ENCODE data around the gene SLCO3A1.

DNA sequence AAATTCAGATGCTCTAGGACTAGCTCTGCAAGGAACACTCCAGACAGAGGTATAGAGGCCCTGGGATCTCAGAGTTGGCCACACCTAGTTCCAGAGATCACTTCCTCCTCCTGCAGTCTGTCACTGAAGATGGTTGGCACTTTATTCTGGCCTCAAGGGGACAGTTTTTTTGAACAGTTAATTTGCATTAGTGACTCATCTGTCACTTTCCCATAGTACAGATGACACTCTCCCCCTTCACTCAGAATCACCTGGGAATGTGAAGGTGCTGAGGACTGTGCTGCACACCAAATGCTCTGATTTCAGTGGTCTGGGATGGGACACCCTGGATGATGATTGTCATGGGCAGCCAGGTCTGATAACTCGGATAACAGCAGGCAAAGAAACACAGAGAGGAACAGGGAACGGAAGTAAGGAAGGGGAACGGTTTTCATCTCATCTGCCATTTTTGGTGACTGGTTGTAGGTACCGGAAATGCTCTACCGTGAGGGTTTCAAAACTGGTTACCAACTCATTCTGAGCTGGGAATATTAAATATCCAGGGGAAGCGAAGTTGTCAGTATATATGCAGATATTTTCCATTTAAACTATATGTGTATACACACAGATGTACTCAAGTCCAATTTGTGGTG is 307.6 kb downstream of the SLCO3A1 start:
- TF ChIP-seq, protein P1, sequence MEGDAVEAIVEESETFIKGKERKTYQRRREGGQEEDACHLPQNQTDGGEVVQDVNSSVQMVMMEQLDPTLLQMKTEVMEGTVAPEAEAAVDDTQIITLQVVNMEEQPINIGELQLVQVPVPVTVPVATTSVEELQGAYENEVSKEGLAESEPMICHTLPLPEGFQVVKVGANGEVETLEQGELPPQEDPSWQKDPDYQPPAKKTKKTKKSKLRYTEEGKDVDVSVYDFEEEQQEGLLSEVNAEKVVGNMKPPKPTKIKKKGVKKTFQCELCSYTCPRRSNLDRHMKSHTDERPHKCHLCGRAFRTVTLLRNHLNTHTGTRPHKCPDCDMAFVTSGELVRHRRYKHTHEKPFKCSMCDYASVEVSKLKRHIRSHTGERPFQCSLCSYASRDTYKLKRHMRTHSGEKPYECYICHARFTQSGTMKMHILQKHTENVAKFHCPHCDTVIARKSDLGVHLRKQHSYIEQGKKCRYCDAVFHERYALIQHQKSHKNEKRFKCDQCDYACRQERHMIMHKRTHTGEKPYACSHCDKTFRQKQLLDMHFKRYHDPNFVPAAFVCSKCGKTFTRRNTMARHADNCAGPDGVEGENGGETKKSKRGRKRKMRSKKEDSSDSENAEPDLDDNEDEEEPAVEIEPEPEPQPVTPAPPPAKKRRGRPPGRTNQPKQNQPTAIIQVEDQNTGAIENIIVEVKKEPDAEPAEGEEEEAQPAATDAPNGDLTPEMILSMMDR (IDR thresholded peaks at IDR 0.05; ENCODE audit: insufficient read depth, low read length), result no peak
- TF ChIP-seq, protein P2, sequence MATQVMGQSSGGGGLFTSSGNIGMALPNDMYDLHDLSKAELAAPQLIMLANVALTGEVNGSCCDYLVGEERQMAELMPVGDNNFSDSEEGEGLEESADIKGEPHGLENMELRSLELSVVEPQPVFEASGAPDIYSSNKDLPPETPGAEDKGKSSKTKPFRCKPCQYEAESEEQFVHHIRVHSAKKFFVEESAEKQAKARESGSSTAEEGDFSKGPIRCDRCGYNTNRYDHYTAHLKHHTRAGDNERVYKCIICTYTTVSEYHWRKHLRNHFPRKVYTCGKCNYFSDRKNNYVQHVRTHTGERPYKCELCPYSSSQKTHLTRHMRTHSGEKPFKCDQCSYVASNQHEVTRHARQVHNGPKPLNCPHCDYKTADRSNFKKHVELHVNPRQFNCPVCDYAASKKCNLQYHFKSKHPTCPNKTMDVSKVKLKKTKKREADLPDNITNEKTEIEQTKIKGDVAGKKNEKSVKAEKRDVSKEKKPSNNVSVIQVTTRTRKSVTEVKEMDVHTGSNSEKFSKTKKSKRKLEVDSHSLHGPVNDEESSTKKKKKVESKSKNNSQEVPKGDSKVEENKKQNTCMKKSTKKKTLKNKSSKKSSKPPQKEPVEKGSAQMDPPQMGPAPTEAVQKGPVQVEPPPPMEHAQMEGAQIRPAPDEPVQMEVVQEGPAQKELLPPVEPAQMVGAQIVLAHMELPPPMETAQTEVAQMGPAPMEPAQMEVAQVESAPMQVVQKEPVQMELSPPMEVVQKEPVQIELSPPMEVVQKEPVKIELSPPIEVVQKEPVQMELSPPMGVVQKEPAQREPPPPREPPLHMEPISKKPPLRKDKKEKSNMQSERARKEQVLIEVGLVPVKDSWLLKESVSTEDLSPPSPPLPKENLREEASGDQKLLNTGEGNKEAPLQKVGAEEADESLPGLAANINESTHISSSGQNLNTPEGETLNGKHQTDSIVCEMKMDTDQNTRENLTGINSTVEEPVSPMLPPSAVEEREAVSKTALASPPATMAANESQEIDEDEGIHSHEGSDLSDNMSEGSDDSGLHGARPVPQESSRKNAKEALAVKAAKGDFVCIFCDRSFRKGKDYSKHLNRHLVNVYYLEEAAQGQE (IDR thresholded peaks at IDR 0.05; ENCODE audit: insufficient replicate concordance, low read depth), result no peak
- no peak for TF ChIP-seq POLR2AphosphoS5 (IDR thresholded peaks at IDR 0.05; ENCODE audit: low read depth)

Measured in HL-60 (cell line).